Astrocyte of the spinal cord (primary cell): ENCODE data around the gene JAKMIP2.
"Not testable (repeated sequence)": the region's sequence is repeated elsewhere in the genome, so short reads cannot be mapped to it uniquely, and the experiment has no call there.

Source experiments
- DNase-seq: peaks from one replicate; pipeline ENCODE4 v3.0.0; 2011; ENCODE audit warnings: low read depth, low spot score
- H3K4me3 ChIP-seq: 2 replicates; pipeline ENCODE4 v1.5.1; 2011; ENCODE audit warnings: low read depth, mild to moderate bottlenecking, low read length, moderate library complexity
- CTCF ChIP-seq: IDR thresholded peaks from 2 replicates; pipeline ENCODE4 v1.5.1; 2012; ENCODE audit warnings: low read depth, mild to moderate bottlenecking, low read length, inconsistent platforms
- in situ Hi-C: cut with HindIII; loops from 2 replicates; pipeline ENCODE4 v1.10.0; 2017; ENCODE audit warnings: low sequenced_read_pairs

Gene JAKMIP2

GRCh38 chr5:147804334-147804733, 21.8 kb upstream of the JAKMIP2 start:
- in situ Hi-C loops, result no loop called here
- H3K4me3 ChIP-seq, result no peak overlapping the region
- TF ChIP-seq CTCF, result no peak
- no peak for DNase-seq

GRCh38 chr5:147803926-147804325, 21.4 kb upstream of the JAKMIP2 start:
- H3K4me3 ChIP-seq, result no peak overlapping the region
- in situ Hi-C loops, result no loop called here
- DNase-seq, result no peak
- TF ChIP-seq CTCF, result no peak

GRCh38 chr5:147803161-147803560, 20.6 kb upstream of the JAKMIP2 start:
- H3K4me3 ChIP-seq, DNase-seq, in situ Hi-C loops: not testable (repeated sequence)

GRCh38 chr5:147801461-147801860, 18.9 kb upstream of the JAKMIP2 start:
- no peak overlapping the region for H3K4me3 ChIP-seq
- TF ChIP-seq CTCF, result no peak
- DNase-seq, result no peak
- in situ Hi-C loops, result no loop called here

- no peak for DNase-seq
- in situ Hi-C loops, result no loop called here
- no peak for TF ChIP-seq CTCF
- H3K4me3 ChIP-seq, result no peak overlapping the region
Measured at GRCh38 chr5:147800491-147800890, 18.0 kb upstream of the JAKMIP2 start.

- in situ Hi-C loops, result no loop called here
- no peak overlapping the region for H3K4me3 ChIP-seq
- TF ChIP-seq CTCF, result no peak
- no peak for DNase-seq
Measured at GRCh38 chr5:147796556-147797308, 14.2 kb upstream of the JAKMIP2 start.

- in situ Hi-C loops, result no loop called here
- TF ChIP-seq CTCF, result no peak
- no peak for DNase-seq
- H3K4me3 ChIP-seq, result no peak overlapping the region
Measured at GRCh38 chr5:147791181-147791580, 8.7 kb upstream of the JAKMIP2 start.
